Measurements from ENCODE around the gene MEX3D.

The MEX3D gene

GRCh38 chr19:1577090-1577928 is 9.2 kb upstream of the MEX3D start:
- DNase-seq (ENCODE audit: low spot score): no peak
- TF ChIP-seq CTCF (IDR thresholded peaks at IDR 0.05; ENCODE audit: extremely low read depth, missing control alignments): no peak

GRCh38 chr19:1576242-1577089 is 8.3 kb upstream of the MEX3D start:
- DNase-seq (ENCODE audit: low spot score): no peak
- no peak for TF ChIP-seq CTCF (IDR thresholded peaks at IDR 0.05; ENCODE audit: extremely low read depth, missing control alignments)

GRCh38 chr19:1575323-1576241 is 7.5 kb upstream of the MEX3D start:
- TF ChIP-seq CTCF (IDR thresholded peaks at IDR 0.05; ENCODE audit: extremely low read depth, missing control alignments): no peak
- no peak for DNase-seq (ENCODE audit: low spot score)

GRCh38 chr19:1574354-1575136 is 6.4 kb upstream of the MEX3D start:
- no peak for DNase-seq (ENCODE audit: low spot score)
- TF ChIP-seq CTCF (IDR thresholded peaks at IDR 0.05; ENCODE audit: extremely low read depth, missing control alignments): no peak

- no peak for DNase-seq (ENCODE audit: low spot score)
- TF ChIP-seq CTCF (IDR thresholded peaks at IDR 0.05; ENCODE audit: extremely low read depth, missing control alignments): no peak
These were observed 4.7 kb upstream of the MEX3D start for GRCh38 chr19:1572795-1573194.

- no peak for DNase-seq (ENCODE audit: low spot score)
- no peak for TF ChIP-seq CTCF (IDR thresholded peaks at IDR 0.05; ENCODE audit: extremely low read depth, missing control alignments)
These were observed 3.2 kb upstream of the MEX3D start for GRCh38 chr19:1571358-1571757.

Data from GM20000 (cell line).